RCC 7860 (cell line): ENCODE measurements around the gene SAMD4B.
"Not testable (repeated sequence)": the region's sequence is repeated elsewhere in the genome, so short reads cannot be mapped to it uniquely, and the experiment has no call there.

Source experiments
- DNase-seq: peaks from one replicate; pipeline ENCODE4 v3.0.0-alpha.2; 2015; ENCODE audit warnings: low spot score
- FAIRE-seq: peaks from 2 replicates; lab custom pipeline; 2012; peaks lifted over from hg19 to GRCh38; lab: Jason Lieb, UNC

The SAMD4B gene

GRCh38 chr19:39332738-39333137, 9.5 kb upstream of the SAMD4B start:
- FAIRE-seq, DNase-seq: not testable (repeated sequence)

- no peak for DNase-seq
- no peak for FAIRE-seq
These were observed 8.7 kb upstream of the SAMD4B start for GRCh38 chr19:39333507-39333906.

- FAIRE-seq: no peak
- no peak for DNase-seq
These were observed 7.7 kb upstream of the SAMD4B start for GRCh38 chr19:39334444-39334976.

GRCh38 chr19:39335168-39335548, 7.1 kb upstream of the SAMD4B start:
- DNase-seq: no peak
- no peak for FAIRE-seq

DNA sequence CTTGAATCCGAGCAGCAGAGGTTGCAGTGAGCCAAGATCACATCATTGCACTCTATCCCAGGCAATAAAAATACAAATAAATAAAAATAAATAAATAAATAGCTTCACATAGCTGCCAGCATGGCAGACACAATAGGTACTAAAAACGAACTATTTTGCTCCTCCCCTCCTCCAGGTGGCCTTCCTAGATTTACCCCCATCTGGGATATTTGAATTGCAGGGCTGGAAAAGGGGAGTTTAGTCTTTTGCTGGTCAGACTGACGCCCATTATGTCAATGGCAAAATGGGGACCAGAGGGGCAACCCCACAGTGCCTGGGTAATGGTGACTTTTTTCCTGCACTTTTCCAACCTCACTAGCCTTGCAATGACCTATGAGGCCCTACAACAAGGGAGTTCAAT, 5.7 kb upstream of the SAMD4B start:
- no peak for FAIRE-seq
- DNase-seq: no peak

DNA sequence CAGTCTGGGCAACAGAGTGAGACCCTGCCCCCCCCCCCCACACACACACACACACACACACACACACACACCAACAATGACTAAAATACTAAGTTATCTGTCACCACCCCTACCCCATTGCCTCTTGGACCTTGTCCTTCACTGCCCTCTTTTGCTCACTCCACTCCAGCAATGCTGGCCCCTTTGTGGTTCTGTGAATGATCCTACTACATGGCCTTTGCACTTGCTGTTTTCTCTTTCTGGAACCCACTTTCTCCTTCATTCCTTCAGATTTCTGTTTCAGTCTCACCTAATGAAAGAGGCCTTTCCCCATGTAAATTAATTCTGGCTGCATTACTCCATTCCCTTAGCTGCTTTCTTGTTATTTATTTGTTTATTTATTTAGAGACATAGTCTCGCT, 2.5 kb upstream of the SAMD4B start:
- FAIRE-seq: no peak
- DNase-seq: no peak

GRCh38 chr19:39340156-39340555, 2.1 kb upstream of the SAMD4B start:
- FAIRE-seq, DNase-seq: not testable (repeated sequence)

DNA sequence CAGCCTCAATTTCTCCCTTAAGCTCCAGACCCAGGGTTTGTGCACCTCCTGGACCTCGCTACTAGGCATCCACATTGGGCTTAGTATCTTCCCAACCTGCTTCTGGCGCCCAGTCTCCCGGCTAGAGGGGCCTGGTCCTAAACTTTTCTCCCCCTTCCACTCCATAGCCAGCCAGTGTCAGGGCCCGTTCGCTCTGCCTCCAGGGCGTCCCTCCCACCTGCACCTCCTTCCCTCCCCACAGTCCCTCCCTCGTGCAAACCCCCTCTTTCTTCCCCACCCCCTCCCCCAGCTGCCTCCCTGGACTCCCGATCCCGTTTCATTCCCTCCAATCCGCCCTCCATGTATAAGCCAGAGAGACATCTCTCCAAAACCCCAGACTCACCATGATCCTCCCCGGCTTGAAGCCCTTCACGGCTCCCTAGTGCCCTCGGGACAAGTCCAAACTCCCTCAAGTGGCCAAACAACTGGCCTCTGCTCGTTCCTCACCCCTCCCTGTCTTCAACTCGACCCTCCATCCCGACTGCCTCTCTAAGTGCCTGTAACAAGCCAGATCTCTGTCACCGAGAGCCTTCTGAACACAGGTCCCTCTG, 997 bp upstream of the SAMD4B start:
- FAIRE-seq (no peak), DNase-seq (no peak)

GRCh38 chr19:39342647-39343305, 555 bp downstream of the SAMD4B start:
- DNase-seq (no peak), FAIRE-seq (no peak)

DNA sequence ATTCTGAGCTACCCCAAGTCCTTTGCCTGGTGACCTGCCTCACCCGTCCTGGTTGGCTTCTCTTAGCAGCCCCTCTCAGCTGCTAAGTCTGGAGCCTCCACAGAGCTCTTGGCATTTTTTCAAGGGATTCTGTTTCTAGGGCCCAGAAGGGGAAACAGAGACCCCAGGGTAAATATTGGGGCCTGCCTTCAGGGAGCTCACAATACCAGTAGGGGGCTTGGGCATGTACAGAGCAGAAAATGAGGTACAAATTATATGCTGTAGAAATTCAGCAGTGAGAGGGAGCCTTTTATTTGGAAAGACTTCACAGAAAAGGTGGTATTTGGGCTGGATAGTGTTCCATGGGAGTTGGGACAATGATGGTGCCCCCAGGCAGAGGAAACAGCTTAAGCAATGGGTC, 3.7 kb downstream of the SAMD4B start:
- FAIRE-seq (no peak), DNase-seq (no peak)

DNA sequence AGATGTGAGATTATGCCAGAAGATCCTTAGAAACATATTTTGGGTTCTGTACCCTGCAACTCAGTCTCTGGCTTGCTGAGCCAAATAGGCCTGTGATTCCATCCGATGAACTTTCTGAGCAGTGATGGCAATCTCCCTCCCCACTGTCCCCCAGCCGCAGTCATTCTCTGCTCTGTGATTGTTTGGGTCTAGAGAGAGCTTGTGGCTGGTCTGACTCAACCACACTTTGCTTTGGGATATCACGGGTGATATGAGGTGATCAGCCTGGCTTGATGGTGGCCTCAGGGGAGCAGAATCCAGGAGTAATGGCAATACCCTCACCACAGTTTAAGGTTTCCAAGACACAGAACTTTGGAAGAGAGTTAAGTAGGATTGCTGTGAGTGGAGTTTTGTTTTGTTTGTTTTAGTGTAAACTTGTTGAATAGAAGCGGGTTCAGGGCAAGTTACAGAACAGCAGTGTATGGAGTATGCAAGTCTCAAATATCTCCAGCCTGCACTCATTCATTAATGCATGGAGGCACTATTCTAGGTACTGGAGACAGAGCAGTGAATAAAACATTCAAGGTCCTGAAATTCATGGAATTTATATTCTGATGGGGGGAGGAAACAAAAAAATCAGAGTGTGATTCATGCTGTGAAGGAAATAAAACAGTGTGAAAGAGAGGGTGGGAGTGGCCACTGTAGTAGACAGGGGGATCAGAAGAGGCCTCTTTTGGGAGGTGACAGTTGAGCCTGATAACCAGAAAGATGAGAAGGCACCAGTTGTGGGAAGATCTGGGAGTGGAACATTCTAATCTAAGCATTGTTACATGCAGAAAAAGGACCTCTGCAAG, 5.3 kb downstream of the SAMD4B start:
- no peak for FAIRE-seq
- DNase-seq: no peak

DNA sequence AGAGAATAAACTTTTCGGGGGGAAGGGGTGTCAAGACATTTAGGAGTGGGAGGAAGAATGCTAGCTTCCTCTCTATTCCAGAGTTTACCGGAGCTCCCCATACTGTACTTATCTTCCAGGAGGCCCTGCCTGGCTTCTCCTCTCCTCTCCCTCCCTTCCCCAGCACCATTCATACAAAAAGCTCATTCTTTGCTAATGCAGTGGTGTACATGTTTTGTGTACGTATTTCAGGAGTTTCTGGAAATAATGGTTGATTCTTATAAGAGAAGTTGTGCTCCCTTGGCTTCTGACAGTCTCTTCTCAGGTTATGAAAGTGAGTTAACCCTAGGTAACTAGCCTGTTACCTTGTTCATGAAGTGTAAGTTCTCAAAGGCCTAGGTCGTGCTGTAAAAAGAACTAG, 7.1 kb downstream of the SAMD4B start:
- DNase-seq: no peak
- FAIRE-seq: no peak

- DNase-seq (no peak), FAIRE-seq (no peak)
These were observed 7.9 kb downstream of the SAMD4B start for GRCh38 chr19:39350156-39350555.

DNA sequence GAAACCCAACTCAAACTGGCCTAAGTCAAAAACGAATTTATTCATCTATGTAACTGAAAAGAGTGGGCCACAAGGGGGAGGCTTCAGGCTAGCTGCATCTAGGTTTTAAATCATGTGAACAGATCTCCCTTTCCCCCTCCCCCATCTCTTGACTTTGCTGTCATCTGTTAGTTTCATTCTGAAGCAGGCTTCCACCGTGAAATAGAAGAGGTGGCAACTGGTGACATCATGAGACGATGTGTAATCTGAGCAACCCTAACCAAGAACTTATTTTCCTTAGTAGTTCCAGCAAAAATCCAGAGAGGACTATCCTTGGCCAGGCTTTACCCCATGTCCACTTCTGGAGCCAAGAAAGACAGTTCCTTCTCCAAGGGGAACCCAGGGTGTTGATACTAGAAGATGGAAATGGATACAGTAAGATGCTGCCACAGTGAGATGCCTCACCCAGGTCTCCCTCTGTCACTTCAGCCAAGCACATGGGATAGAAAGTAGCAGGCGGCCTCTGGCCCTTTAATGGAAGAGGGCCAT, 9.4 kb downstream of the SAMD4B start:
- no peak for FAIRE-seq
- DNase-seq: no peak

- no peak for FAIRE-seq
- DNase-seq: no peak
These were observed 10.4 kb downstream of the SAMD4B start for GRCh38 chr19:39352381-39353255.

DNA sequence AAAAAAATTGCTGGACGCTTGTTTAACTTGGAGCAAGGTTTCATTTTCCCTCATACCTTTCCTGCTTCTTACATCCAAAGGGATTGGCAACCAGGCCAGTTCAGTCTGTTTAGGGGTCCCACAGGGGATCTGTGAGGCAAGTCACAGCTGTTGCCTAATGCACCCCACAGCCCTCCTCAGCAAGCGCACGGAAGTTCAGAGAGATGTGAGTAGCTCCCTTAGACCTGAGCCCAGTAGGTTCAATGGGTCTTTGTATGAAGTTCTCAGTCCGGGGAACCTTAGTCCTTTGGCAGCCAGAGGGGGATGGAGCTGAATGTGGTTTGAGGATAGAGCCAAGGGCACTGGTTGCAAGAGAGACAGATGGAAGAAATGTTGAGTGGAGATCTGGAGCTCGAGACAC, 13.0 kb downstream of the SAMD4B start:
- FAIRE-seq: no peak

DNA sequence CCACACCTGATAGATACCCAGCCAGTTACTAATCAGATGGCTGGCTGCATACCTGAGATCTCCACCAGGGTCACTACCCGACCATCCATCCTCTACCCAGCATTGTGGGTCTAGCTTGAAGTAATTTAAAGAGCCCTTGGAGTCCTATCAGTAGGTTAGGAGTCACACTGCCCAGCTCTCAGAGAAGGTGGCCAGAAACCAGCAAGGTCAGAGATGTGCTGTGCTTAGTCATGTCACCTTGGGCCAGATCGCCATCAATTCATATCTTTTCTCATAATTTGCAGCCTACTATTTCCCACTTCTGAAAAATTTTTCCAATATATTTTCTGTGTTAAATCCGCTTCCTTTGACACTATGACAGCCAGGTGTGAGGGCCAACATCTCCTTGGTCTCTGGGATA, 13.9 kb downstream of the SAMD4B start:
- FAIRE-seq: no peak
- no peak for DNase-seq

More for the DNA sequence above, 13.0 kb downstream of the SAMD4B start:
- no peak for DNase-seq

GRCh38 chr19:39356647-39357046, 14.4 kb downstream of the SAMD4B start:
- DNase-seq: no peak
- FAIRE-seq: no peak

DNA sequence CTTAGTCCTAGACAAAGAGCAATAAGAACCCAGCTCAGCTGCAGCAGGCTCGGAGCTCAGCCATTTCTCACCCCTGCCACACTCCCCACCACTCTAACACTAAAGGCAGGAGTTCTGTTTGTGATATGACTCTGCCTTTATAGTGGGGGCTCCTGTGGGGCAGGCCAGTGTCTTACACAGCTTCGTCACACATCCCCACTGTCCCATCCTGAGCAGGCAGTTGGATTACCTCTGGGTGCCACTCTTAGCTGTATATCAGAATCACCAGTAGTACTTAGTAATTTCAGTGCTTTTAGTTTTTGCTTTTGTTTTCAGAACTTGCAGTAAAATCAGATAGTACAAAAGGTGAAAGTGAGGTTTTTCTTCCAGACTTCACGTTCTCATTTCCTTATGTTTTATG, 16.8 kb downstream of the SAMD4B start:
- no peak for FAIRE-seq
- DNase-seq: no peak

DNA sequence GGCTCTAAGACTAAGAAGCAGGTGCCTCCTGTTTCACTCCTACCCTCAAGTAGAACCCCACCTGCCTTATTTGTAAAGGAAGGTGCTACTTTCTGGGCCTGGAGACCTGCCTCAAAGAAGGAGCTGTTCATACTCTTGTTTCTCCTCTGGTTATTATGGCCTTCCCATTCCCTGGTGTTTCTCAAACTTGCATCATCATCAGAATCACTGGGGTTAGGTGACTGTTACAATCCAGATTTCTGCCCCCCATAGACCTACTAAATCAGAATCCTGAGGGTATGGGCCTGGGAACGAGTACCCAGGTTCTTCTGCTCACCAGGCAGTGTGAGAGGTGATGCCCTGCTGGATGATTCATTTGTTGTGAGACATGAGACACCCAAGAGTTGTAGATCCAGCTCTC, 18.4 kb downstream of the SAMD4B start:
- DNase-seq: no peak
- no peak for FAIRE-seq
